T-cell (primary cell): Measurements from ENCODE around the gene CCDC110. TPM values are rescaled to one million over a fixed set of nuclear protein-coding genes. Genes with fewer than 3 reads are reported as not detected.
"Not testable (repeated sequence)": the region's sequence is repeated elsewhere in the genome, so short reads cannot be mapped to it uniquely, and the experiment has no call there.

ENCODE experiments used
- ATAC-seq, 4 experiments: fragments of 200-7000 bp in 3 of 4; fragments of 150-1000 bp in 1 of 4; cut with Tn5 transposase; replicated peaks in 1 of 4; 1 replicate in 3 of 4; 2 replicates in 1 of 4; pipeline ENCODE4 v1.10.0; 2021; ENCODE audit warnings: moderate library complexity in 3 of 4, mild to moderate bottlenecking in 2 of 4, moderate number of reproducible peaks in 1 of 4
- CTCF ChIA-PET, 2 donors: fragments of 300-600 bp; sonication (Branson Sonifier 250); formaldehyde crosslinking; loops; one replicate each; lab custom pipeline; 2022; ENCODE audit warnings: antibody characterized with exemption in 2 of 2; lab: Charles Lee
- POLR2A ChIA-PET, 2 donors: fragments of 300-600 bp; sonication (Branson Sonifier 250); formaldehyde crosslinking; loops; one replicate each; lab custom pipeline; 2022; ENCODE audit warnings: antibody characterized with exemption in 2 of 2; lab: Charles Lee
- DNase-seq, 35 experiments: peaks; one replicate each; pipeline versions ENCODE4 v3.0.0 to v3.0.0-alpha.2; 2013 to 2023
- H3K27ac ChIP-seq: one replicate; pipeline ENCODE4 v1.5.1; 2013; ENCODE audit warnings: low read length
- H3K27me3 ChIP-seq, 2 experiments: replicated peaks in 1 of 2; 1 replicate in 1 of 2; 2 replicates in 1 of 2; pipeline versions ENCODE4 v1.6.1 to v1.7.0; 2013; ENCODE audit warnings: low read length in 1 of 2, mixed read lengths in 1 of 2; ENCODE audit not compliant: control insufficient read depth in 2 of 2, insufficient read depth in 2 of 2; ENCODE audit errors: extremely low read depth in 1 of 2
- H3K36me3 ChIP-seq, 2 donors: 1 replicate in 1 of 2; 2 replicates in 1 of 2; pipeline versions ENCODE4 v1.6.1 to v1.7.0; 2013; ENCODE audit warnings: low read length in 1 of 2; ENCODE audit not compliant: control insufficient read depth in 2 of 2, insufficient read depth in 1 of 2; ENCODE audit errors: extremely low read depth in 1 of 2
- H3K4me1 ChIP-seq, 2 experiments: 1 replicate in 1 of 2; 2 replicates in 1 of 2; pipeline versions ENCODE4 v1.6.1 to v1.7.0; 2013; ENCODE audit warnings: low read length in 2 of 2, mixed read lengths in 1 of 2; ENCODE audit not compliant: insufficient read depth in 2 of 2, control insufficient read depth in 1 of 2; ENCODE audit errors: extremely low read depth in 1 of 2
- H3K4me3 ChIP-seq, 2 donors: 1 replicate in 1 of 2; 2 replicates in 1 of 2; pipeline versions ENCODE4 v1.5.1 to v1.7.0; 2013; ENCODE audit warnings: mild to moderate bottlenecking in 2 of 2, low read length in 1 of 2, moderate library complexity in 1 of 2; ENCODE audit not compliant: control insufficient read depth in 1 of 2; ENCODE audit errors: extremely low read depth in 1 of 2
- H3K9me3 ChIP-seq: 2 replicates; pipeline ENCODE4 v1.7.0; 2013
- H3K27ac Mint-ChIP-seq, 2 donors: one replicate each; pipeline ENCODE4 v1.8.0; 2020 to 2021; ENCODE audit warnings: mild to moderate bottlenecking in 2 of 2, mixed read lengths in 2 of 2
- H3K27me3 Mint-ChIP-seq, 2 donors: one replicate each; pipeline ENCODE4 v1.8.0; 2021 to 2022; ENCODE audit warnings: mixed read lengths in 2 of 2
- H3K36me3 Mint-ChIP-seq: one replicate; pipeline ENCODE4 v1.8.0; 2021; ENCODE audit warnings: mixed read lengths
- H3K4me1 Mint-ChIP-seq, 3 donors: one replicate each; pipeline ENCODE4 v1.8.0; 2020 to 2022; ENCODE audit warnings: mixed read lengths in 3 of 3, mild to moderate bottlenecking in 1 of 3
- H3K4me3 Mint-ChIP-seq, 3 donors: one replicate each; pipeline ENCODE4 v1.8.0; 2020 to 2022; ENCODE audit warnings: mild to moderate bottlenecking in 3 of 3, mixed read lengths in 3 of 3, moderate library complexity in 3 of 3
- H3K9me3 Mint-ChIP-seq, 3 donors: one replicate each; pipeline ENCODE4 v1.8.0; 2020 to 2022; ENCODE audit warnings: mixed read lengths in 3 of 3
- WGBS: methylation state at CpG from one replicate; pipeline ENCODE4 v1.1.5; 2013; ENCODE audit warnings: missing lambda C conversion rate; ENCODE audit not compliant: insufficient coverage; 5-methylcytosine and 5-hydroxymethylcytosine counted together
- total RNA-seq, 35 experiments: library from RNA in 6 of 35; stranded (reverse) in 6 of 35; fragments of 120-200 nt in 1 of 35; gene quantifications; one replicate each; pipeline versions ENCODE4 v1.2.1 to v1.2.4 and lab custom pipeline; 2013 to 2026

The CCDC110 gene
- total RNA-seq, 5 donors from 2014 or later (not counting 1 experiment from before 2014, with no cell fraction given): 0.35 to 0.77 (median 0.47) TPM

- no peaks in the 10 kb centered on the region for H3K9me3 ChIP-seq
- H3K4me3 ChIP-seq: peak overlapping the region in 1 of 2 donors; percentile 47
- WGBS: 0% methylated on average over 4 of the region's 10 CpGs
- H3K4me3 Mint-ChIP-seq: peak overlapping the region in 2 of 3 donors; percentile 4 to 66
- no peaks in the 10 kb centered on the region for H3K36me3 Mint-ChIP-seq
- ChIA-PET POLR2A (no interaction called here), CTCF (interaction anchor here (0.6 to 1.0 kb wide), 6 partner anchors 21 to 830 kb away, joined by 3 to 5 read pairs (median 4); no protein-coding TSS in a partner anchor)
- no peaks in the 10 kb centered on the region for H3K36me3 ChIP-seq
- H3K27ac Mint-ChIP-seq: no peak overlapping the region
- H3K27me3 Mint-ChIP-seq: peaks cover 43 to 55% of the 10 kb centered on the region in 2 donors
- H3K4me1 Mint-ChIP-seq: peaks cover 14 to 20% (median 16%) of the 10 kb centered on the region in 3 donors
- peaks cover 13 to 26% of the 10 kb centered on the region in 2 experiments for H3K27me3 ChIP-seq
- DNase-seq (peak in 3 of 35 experiments; percentile 5 to 23 (median 20)), ATAC-seq (peak in 1 of 4 experiments; percentile 72)
- H3K4me1 ChIP-seq: peaks cover 4 to 16% of the 10 kb centered on the region in 2 experiments
- no peaks in the 10 kb centered on the region for H3K9me3 Mint-ChIP-seq
- H3K27ac ChIP-seq: no peak overlapping the region
Observed at GRCh38 chr4:185513489-185514181, 42.1 kb upstream of the CCDC110 start.

GRCh38 chr4:185512516-185512915 is 41.0 kb upstream of the CCDC110 start:
- H3K4me3 ChIP-seq: no peak overlapping the region
- Mint-ChIP-seq H3K36me3 (no peaks in the 10 kb centered on the region), H3K4me1 (peaks cover 14 to 20% (median 16%) of the 10 kb centered on the region in 3 donors), H3K27me3 (peaks cover 50 to 56% of the 10 kb centered on the region in 2 donors), H3K4me3 (no peak overlapping the region), H3K9me3 (no peaks in the 10 kb centered on the region), H3K27ac (no peak overlapping the region)
- H3K4me1 ChIP-seq: peaks cover 4 to 16% of the 10 kb centered on the region in 2 experiments
- ChIA-PET CTCF (interaction anchor here in 1 of 2 donors (0.5 kb wide), 1 partner anchor 160 kb away, joined by 3 read pairs; no protein-coding TSS in a partner anchor), POLR2A (no interaction called here)
- no peaks in the 10 kb centered on the region for H3K36me3 ChIP-seq
- H3K9me3 ChIP-seq: no peaks in the 10 kb centered on the region
- H3K27me3 ChIP-seq: peaks cover 17 to 26% of the 10 kb centered on the region in 2 experiments
- 61% methylated on average over 2 of the region's 3 CpGs for WGBS
- ATAC-seq (no peak), DNase-seq (no peak)
- no peak overlapping the region for H3K27ac ChIP-seq

GRCh38 chr4:185511243-185511642 is 39.7 kb upstream of the CCDC110 start:
- H3K4me3 Mint-ChIP-seq, H3K27ac ChIP-seq, H3K9me3 ChIP-seq, DNase-seq, H3K36me3 ChIP-seq, H3K27ac Mint-ChIP-seq, H3K9me3 Mint-ChIP-seq, POLR2A ChIA-PET, H3K4me3 ChIP-seq, CTCF ChIA-PET, H3K36me3 Mint-ChIP-seq, ATAC-seq: not testable (repeated sequence)
- H3K27me3 Mint-ChIP-seq: peaks cover 55 to 62% of the 10 kb centered on the region in 2 donors
- WGBS: 0% methylated on average over 1 of the region's 2 CpGs
- H3K4me1 Mint-ChIP-seq: peaks cover 14 to 20% (median 16%) of the 10 kb centered on the region in 3 donors
- peaks cover 4 to 16% of the 10 kb centered on the region in 2 experiments for H3K4me1 ChIP-seq
- peaks cover 15 to 29% of the 10 kb centered on the region in 2 experiments for H3K27me3 ChIP-seq

DNA sequence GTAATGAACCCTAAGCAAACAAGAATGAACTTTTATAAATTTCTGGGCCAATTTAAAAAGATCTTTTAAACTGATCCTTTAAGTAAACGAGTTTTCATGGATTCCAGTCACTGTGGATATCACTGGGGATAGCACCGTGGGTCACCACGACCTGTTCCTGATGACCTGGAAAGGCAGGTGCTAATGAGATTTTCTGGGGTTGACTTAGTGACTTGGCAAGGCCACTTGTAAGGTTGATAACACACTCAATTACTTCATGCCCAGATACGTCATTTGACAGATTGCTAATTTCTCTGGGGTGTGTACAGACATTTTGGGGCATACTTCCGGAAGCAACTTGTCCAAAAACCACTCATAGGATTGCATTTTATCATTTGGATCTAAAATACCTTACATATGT is 39.3 kb upstream of the CCDC110 start:
- no peak overlapping the region for H3K27ac Mint-ChIP-seq
- no CpG with 5 or more reads among the region's 5 CpGs for WGBS
- Histone ChIP-seq H3K27ac (no peak overlapping the region), H3K4me1 (peaks cover 4 to 16% of the 10 kb centered on the region in 2 experiments), H3K27me3 (peaks cover 15 to 32% of the 10 kb centered on the region in 2 experiments), H3K9me3 (no peaks in the 10 kb centered on the region), H3K36me3 (no peaks in the 10 kb centered on the region), H3K4me3 (no peak overlapping the region)
- POLR2A ChIA-PET: no interaction called here
- H3K36me3 Mint-ChIP-seq: no peaks in the 10 kb centered on the region
- CTCF ChIA-PET: no interaction called here
- no peak overlapping the region for H3K4me3 Mint-ChIP-seq
- no peaks in the 10 kb centered on the region for H3K9me3 Mint-ChIP-seq
- H3K27me3 Mint-ChIP-seq: peaks cover 55 to 66% of the 10 kb centered on the region in 2 donors
- DNase-seq (no peak), ATAC-seq (no peak)
- peaks cover 14 to 20% (median 16%) of the 10 kb centered on the region in 3 donors for H3K4me1 Mint-ChIP-seq

DNA sequence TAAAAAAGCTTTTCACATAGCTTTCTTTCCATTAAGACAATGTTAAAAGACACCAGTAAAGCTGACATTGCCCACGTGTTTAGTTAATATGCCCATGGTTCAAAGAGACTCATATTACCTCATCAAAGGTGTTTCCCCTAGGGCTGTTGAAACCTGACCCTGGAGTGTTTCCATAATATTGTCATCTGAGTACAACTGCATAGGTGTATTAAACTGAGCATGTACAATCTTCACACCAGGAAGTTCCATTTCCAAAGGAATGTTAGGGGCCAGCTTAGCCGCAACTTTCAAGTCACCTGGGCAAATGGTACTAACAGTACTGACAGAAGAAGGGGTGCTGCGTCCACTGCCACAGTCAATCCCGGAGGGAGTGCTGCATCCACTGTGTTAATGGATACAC is 36.6 kb upstream of the CCDC110 start:
- Mint-ChIP-seq H3K27ac (no peak overlapping the region), H3K9me3 (no peaks in the 10 kb centered on the region), H3K36me3 (no peaks in the 10 kb centered on the region), H3K4me3 (no peak overlapping the region), H3K27me3 (peaks cover 37 to 61% of the 10 kb centered on the region in 2 donors), H3K4me1 (peaks cover 5 to 9% (median 7%) of the 10 kb centered on the region in 3 donors)
- H3K4me1 ChIP-seq: peaks cover 0 to 6% of the 10 kb centered on the region in 2 experiments
- WGBS: 95% methylated on average over 3 of the region's 4 CpGs
- ATAC-seq (no peak), DNase-seq (no peak)
- H3K4me3 ChIP-seq: no peak overlapping the region
- ChIA-PET CTCF (interaction anchor here (0.6 to 0.7 kb wide), 2 partner anchors 10 to 74 kb away, joined by 3 read pairs; no protein-coding TSS in a partner anchor), POLR2A (no interaction called here)
- H3K9me3 ChIP-seq: no peaks in the 10 kb centered on the region
- peaks cover 13 to 23% of the 10 kb centered on the region in 2 experiments for H3K27me3 ChIP-seq
- H3K27ac ChIP-seq: no peak overlapping the region
- no peaks in the 10 kb centered on the region for H3K36me3 ChIP-seq

DNA sequence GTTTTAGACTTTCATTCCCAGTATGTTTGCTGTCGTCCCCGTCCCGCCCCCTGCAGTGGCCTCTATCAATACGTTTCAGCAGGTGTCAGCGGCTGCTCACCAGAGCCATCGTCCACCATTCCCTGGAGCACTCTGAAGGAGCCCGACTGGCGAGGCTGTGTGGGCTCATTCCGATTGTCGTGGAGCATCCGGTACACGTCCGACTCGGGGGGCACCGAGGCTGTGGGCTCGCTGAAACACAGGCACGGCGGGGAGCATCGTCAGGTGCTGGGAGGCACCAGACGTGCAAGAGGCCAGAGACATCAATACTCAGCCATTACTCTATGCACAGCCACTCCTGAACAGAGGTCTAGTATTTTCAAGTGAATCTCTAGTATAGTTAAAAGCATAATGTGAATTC is 34.9 kb upstream of the CCDC110 start:
- no peak overlapping the region for H3K27ac ChIP-seq
- H3K4me1 ChIP-seq: no peaks in the 10 kb centered on the region
- Mint-ChIP-seq H3K4me1 (no peaks in the 10 kb centered on the region), H3K4me3 (no peak overlapping the region), H3K27me3 (peaks cover 28 to 44% of the 10 kb centered on the region in 2 donors), H3K27ac (no peak overlapping the region), H3K36me3 (no peaks in the 10 kb centered on the region), H3K9me3 (no peaks in the 10 kb centered on the region)
- H3K27me3 ChIP-seq: peaks cover 9 to 14% of the 10 kb centered on the region in 2 experiments
- no peak overlapping the region for H3K4me3 ChIP-seq
- POLR2A ChIA-PET: no interaction called here
- 90% methylated on average over 17 of the region's 20 CpGs for WGBS
- no peaks in the 10 kb centered on the region for H3K36me3 ChIP-seq
- ATAC-seq: no peak
- no peak for DNase-seq
- CTCF ChIA-PET: no interaction called here
- no peaks in the 10 kb centered on the region for H3K9me3 ChIP-seq
